GM23338 (cell line): ENCODE measurements around the gene NAALADL2. TPM values are rescaled to one million over a fixed set of nuclear protein-coding genes. Genes with fewer than 3 reads are reported as not detected.
A peak's percentile ranks its signal among the peaks of the same experiment; 100 is the strongest.

ENCODE experiments used
- ATAC-seq: fragments of 200-7000 bp; cut with Tn5 transposase; 3 replicates; pipeline ENCODE4 v1.9.1; 2020
- DNase-seq: peaks from one replicate; pipeline ENCODE4 v3.0.0-alpha.2; 2015; ENCODE audit warnings: low spot score
- H2AFZ ChIP-seq: fragments of 200-600 bp; sonication (generic); 2 replicates; pipeline ENCODE4 v1.8.0; 2016; ENCODE audit warnings: antibody characterized with exemption, mild to moderate bottlenecking, moderate library complexity
- H3F3A ChIP-seq: fragments of 200-600 bp; sonication (generic); replicated peaks from 2 replicates; pipeline ENCODE4 v1.8.0; 2017; ENCODE audit warnings: antibody characterized with exemption, mixed run types, low read depth
- H3K27ac ChIP-seq: fragments of 200-600 bp; sonication (generic); 2 replicates; pipeline ENCODE4 v1.6.1; 2016; ENCODE audit warnings: low read depth
- H3K27me3 ChIP-seq: fragments of 200-600 bp; sonication (generic); 2 replicates; pipeline ENCODE4 v1.8.0; 2016; ENCODE audit warnings: mild to moderate bottlenecking, mixed run types, moderate library complexity; ENCODE audit not compliant: insufficient read depth
- H3K36me3 ChIP-seq: fragments of 200-600 bp; sonication (generic); 2 replicates; pipeline ENCODE4 v1.8.0; 2016; ENCODE audit warnings: mild to moderate bottlenecking; ENCODE audit not compliant: insufficient read depth
- H3K4me1 ChIP-seq: fragments of 200-600 bp; sonication (generic); 2 replicates; pipeline ENCODE4 v1.8.0; 2016; ENCODE audit warnings: mild to moderate bottlenecking, moderate library complexity; ENCODE audit not compliant: insufficient read depth
- H3K4me2 ChIP-seq: fragments of 200-600 bp; sonication (generic); 2 replicates; pipeline ENCODE4 v1.7.1; 2017; ENCODE audit warnings: mixed run types
- H3K4me3 ChIP-seq: fragments of 200-600 bp; sonication (generic); 2 replicates; pipeline ENCODE4 v1.6.1; 2016; ENCODE audit warnings: mixed run types
- H3K79me2 ChIP-seq: fragments of 200-600 bp; sonication (generic); replicated peaks from 2 replicates; pipeline ENCODE4 v1.8.0; 2017; ENCODE audit warnings: mild to moderate bottlenecking; ENCODE audit not compliant: insufficient read depth
- H3K9me2 ChIP-seq: fragments of 200-600 bp; sonication (generic); 2 replicates; pipeline ENCODE4 v1.8.0; 2017; ENCODE audit not compliant: insufficient read depth
- H4K20me1 ChIP-seq: fragments of 200-600 bp; sonication (generic); replicated peaks from 2 replicates; pipeline ENCODE4 v1.8.0; 2017; ENCODE audit warnings: mild to moderate bottlenecking; ENCODE audit not compliant: insufficient read depth
- H3K27ac Mint-ChIP-seq: 2 replicates; pipeline ENCODE4 v1.8.0; 2020; ENCODE audit warnings: inconsistent platforms, mild to moderate bottlenecking, moderate library complexity, mixed read lengths
- H3K27me3 Mint-ChIP-seq: 3 replicates; pipeline ENCODE4 v1.8.0; 2022; ENCODE audit warnings: low read depth, mild to moderate bottlenecking, moderate library complexity, mixed read lengths, inconsistent platforms; ENCODE audit not compliant: insufficient read depth, poor library complexity
- H3K36me3 Mint-ChIP-seq: 3 replicates; pipeline ENCODE4 v1.8.0; 2021; ENCODE audit warnings: low read depth, mild to moderate bottlenecking, inconsistent platforms, moderate library complexity, mixed read lengths
- H3K4me1 Mint-ChIP-seq: 3 replicates; pipeline ENCODE4 v1.8.0; 2020; ENCODE audit warnings: mild to moderate bottlenecking, inconsistent platforms, mixed read lengths
- H3K4me3 Mint-ChIP-seq: 3 replicates; pipeline ENCODE4 v1.8.0; 2021; ENCODE audit warnings: moderate library complexity, mild to moderate bottlenecking, inconsistent platforms, mixed read lengths
- H3K9me3 Mint-ChIP-seq: 3 replicates; pipeline ENCODE4 v1.8.0; 2020; ENCODE audit warnings: moderate library complexity, mild to moderate bottlenecking, inconsistent platforms, mixed read lengths
- CREB1 ChIP-seq: fragments of 250-450 bp; sonication (Bioruptor Pico); IDR thresholded peaks from 2 replicates; pipeline ENCODE4 v1.5.0; 2020; ENCODE audit warnings: low read depth, mild to moderate bottlenecking, moderate library complexity
- EZH2phosphoT487 ChIP-seq: fragments of 200-600 bp; sonication (generic); IDR thresholded peaks from one replicate; pipeline ENCODE4 v1.8.1; 2018; ENCODE audit warnings: antibody characterized with exemption; ENCODE audit not compliant: unreplicated experiment
- NANOG ChIP-seq: IDR thresholded peaks from 2 replicates; pipeline ENCODE4 v1.6.1; 2016; ENCODE audit warnings: antibody characterized with exemption, borderline replicate concordance
- POLR2AphosphoS5 ChIP-seq: IDR thresholded peaks from 2 replicates; pipeline ENCODE4 v1.6.1; 2016; ENCODE audit warnings: antibody characterized with exemption, low read depth
- REST ChIP-seq: IDR thresholded peaks from one replicate; pipeline ENCODE4 v1.6.1; 2018; ENCODE audit warnings: antibody characterized with exemption; ENCODE audit not compliant: unreplicated experiment
- STAT1 ChIP-seq: IDR thresholded peaks from one replicate; pipeline ENCODE4 v1.6.1; 2016; ENCODE audit warnings: antibody characterized with exemption; ENCODE audit not compliant: unreplicated experiment
- ZNF114 ChIP-seq: fragments of 250-450 bp; sonication (Bioruptor Pico); IDR thresholded peaks from 2 replicates; pipeline ENCODE4 v1.5.0; 2020; ENCODE audit warnings: mild to moderate bottlenecking, moderate library complexity
- ZNF331 ChIP-seq: fragments of 250-450 bp; sonication (Bioruptor Pico); IDR thresholded peaks from 2 replicates; pipeline ENCODE4 v1.5.0; 2020; ENCODE audit warnings: low read depth, mild to moderate bottlenecking, moderate library complexity
- ZNF462 ChIP-seq: fragments of 250-450 bp; sonication (Bioruptor Pico); IDR thresholded peaks from 2 replicates; pipeline ENCODE4 v1.5.0; 2020; ENCODE audit warnings: mild to moderate bottlenecking, moderate library complexity
- polyA plus RNA-seq: library from polyadenylated mRNA; unstranded; fragments of >200 nt; fragmentation: Nextera tagmentation; extraction: Ambion mirVana; gene quantifications from 2 replicates; pipeline ENCODE4 v1.2.1, GENCODE V29; 2016
- total RNA-seq: library from RNA; depleted of rRNA; stranded (reverse); fragments of >200 nt; shearing (Covaris generic); gene quantifications from 2 replicates; pipeline ENCODE4 v1.2.3, GENCODE V29; 2014
- TF ChIP-seq, protein P1 (sequence below): IDR thresholded peaks from 2 replicates; pipeline ENCODE4 v1.6.1; 2016; ENCODE audit warnings: antibody characterized with exemption

Gene NAALADL2
- total and polyA plus RNA-seq, 2 experiments from 2014 or later: 1.6 to 2.6 TPM

DNA sequence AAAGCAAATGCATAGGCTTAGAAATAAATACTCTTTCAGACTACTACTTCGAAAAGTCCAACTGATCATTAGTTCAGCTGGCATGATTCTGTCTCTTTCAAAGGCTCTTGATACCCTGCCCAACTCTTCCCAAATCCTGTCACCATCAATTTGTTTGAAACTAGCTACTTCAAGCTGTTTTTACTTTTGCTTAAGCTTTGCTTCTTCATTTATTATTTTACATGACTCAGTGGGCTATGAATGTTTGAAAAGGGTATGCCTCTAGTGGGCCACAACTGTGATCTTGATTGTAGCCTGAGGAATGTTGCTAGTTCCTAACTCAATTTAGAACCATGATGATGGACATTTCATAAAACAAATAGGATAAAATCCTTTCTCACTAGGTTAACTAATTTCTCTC lies 340.8 kb downstream of the NAALADL2 start:
- no peaks in the 10 kb centered on the region for H3K36me3 Mint-ChIP-seq
- Histone ChIP-seq H2AFZ (peak overlapping the region; percentile 30; the same call in 1 of the 2 replicates), H3K9me2 (0 out of 2 replicates have a peak, but pooled peaks cover 7% of the 10 kb centered on the region), H3K4me3 (no peak overlapping the region), H3K79me2 (no peaks in the 10 kb centered on the region), H4K20me1 (no peaks in the 10 kb centered on the region), H3K27me3 (no peaks in the 10 kb centered on the region), H3K4me1 (peaks cover 6% of the 10 kb centered on the region; the same call in 1 of the 2 replicates), H3K27ac (no peak overlapping the region), H3K36me3 (no peaks in the 10 kb centered on the region), H3F3A (no peaks in the 10 kb centered on the region), H3K4me2 (no peak overlapping the region)
- peaks cover 18% of the 10 kb centered on the region for H3K4me1 Mint-ChIP-seq
- H3K27ac Mint-ChIP-seq: no peak overlapping the region
- ATAC-seq (no peak), DNase-seq (no peak)
- no peak overlapping the region for H3K4me3 Mint-ChIP-seq
- no peaks in the 10 kb centered on the region; the same call in 2 of the 3 replicates for H3K9me3 Mint-ChIP-seq
- H3K27me3 Mint-ChIP-seq: no peaks in the 10 kb centered on the region
- no peak for TF ChIP-seq POLR2AphosphoS5
- TF ChIP-seq, protein P1, sequence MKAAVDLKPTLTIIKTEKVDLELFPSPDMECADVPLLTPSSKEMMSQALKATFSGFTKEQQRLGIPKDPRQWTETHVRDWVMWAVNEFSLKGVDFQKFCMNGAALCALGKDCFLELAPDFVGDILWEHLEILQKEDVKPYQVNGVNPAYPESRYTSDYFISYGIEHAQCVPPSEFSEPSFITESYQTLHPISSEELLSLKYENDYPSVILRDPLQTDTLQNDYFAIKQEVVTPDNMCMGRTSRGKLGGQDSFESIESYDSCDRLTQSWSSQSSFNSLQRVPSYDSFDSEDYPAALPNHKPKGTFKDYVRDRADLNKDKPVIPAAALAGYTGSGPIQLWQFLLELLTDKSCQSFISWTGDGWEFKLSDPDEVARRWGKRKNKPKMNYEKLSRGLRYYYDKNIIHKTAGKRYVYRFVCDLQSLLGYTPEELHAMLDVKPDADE: no peak
- TF ChIP-seq ZNF114 (CRISPR knock-in tag): no peak
- no peak for TF ChIP-seq ZNF331
- TF ChIP-seq CREB1 (CRISPR knock-in tag): no peak
- no peak for TF ChIP-seq REST
- TF ChIP-seq STAT1: no peak

DNA sequence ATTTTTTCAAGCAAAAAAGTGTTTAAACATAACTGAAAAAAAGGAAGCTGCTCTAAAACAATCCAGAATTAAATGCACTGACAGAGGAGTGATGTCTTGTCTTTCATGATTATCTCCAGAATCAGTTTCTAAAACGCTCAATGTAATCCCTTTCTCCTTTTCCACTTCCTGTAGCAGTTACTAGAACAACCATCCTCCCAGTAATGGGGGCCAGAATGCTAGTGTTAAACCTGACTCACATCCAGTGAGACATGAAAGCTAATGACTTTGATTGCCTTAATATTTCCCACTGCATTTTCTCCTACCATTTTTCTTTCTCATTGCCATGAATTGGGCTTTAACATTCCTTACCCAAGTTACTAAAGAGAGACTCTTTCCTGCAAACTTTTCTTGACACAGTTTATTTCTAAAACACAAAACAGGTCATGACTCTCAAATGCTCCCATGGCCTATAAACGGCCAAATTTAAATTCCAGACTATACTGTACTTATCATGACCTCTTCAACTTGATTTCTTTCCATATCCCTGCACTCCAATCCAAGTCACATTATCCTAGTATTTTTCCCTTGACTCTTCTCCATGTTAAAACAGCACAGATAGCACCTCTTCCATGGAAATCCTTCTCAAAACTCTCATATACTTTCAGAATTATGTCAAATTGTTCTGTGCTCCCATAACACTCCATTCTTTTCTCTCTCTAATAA lies 341.4 kb downstream of the NAALADL2 start:
- Mint-ChIP-seq H3K4me3 (no peak overlapping the region), H3K36me3 (no peaks in the 10 kb centered on the region), H3K27me3 (no peaks in the 10 kb centered on the region), H3K27ac (peak overlapping the region; percentile 13; the same call in 1 of the 2 replicates), H3K9me3 (no peaks in the 10 kb centered on the region; the same call in 2 of the 3 replicates), H3K4me1 (peaks cover 18% of the 10 kb centered on the region)
- Histone ChIP-seq H2AFZ (peak overlapping the region; percentile 30; the same call in 1 of the 2 replicates), H3K27me3 (no peaks in the 10 kb centered on the region), H3K36me3 (no peaks in the 10 kb centered on the region), H3F3A (no peaks in the 10 kb centered on the region), H3K4me2 (no peak overlapping the region), H3K79me2 (no peaks in the 10 kb centered on the region), H3K27ac (no peak overlapping the region), H4K20me1 (no peaks in the 10 kb centered on the region), H3K4me1 (peaks cover 6% of the 10 kb centered on the region; the same call in 1 of the 2 replicates), H3K4me3 (no peak overlapping the region), H3K9me2 (0 out of 2 replicates have a peak, but pooled peaks cover 7% of the 10 kb centered on the region)
- DNase-seq: no peak
- no peak for ATAC-seq
- TF ChIP-seq ZNF331: no peak
- no peak for TF ChIP-seq CREB1 (CRISPR knock-in tag)
- no peak for TF ChIP-seq POLR2AphosphoS5
- TF ChIP-seq ZNF462 (CRISPR knock-in tag): no peak
- TF ChIP-seq EZH2phosphoT487: no peak
- no peak for TF ChIP-seq NANOG
- TF ChIP-seq STAT1: no peak
